CD4-positive, alpha-beta T cell (primary cell): Measurements from ENCODE around the gene RNF150. TPM values are rescaled to one million over a fixed set of nuclear protein-coding genes. Genes with fewer than 3 reads are reported as not detected.

Experiments used
- ATAC-seq: fragments of 200-7000 bp; cut with Tn5 transposase; one replicate; pipeline ENCODE4 v1.10.0; 2022; ENCODE audit warnings: mild to moderate bottlenecking; ENCODE audit not compliant: poor library complexity
- CTCF ChIA-PET: fragments of 350-600 bp; sonication (Branson Sonifier 250); formaldehyde crosslinking; loops from one replicate; lab custom pipeline; 2021; ENCODE audit warnings: antibody characterized with exemption, inconsistent platforms; lab: Charles Lee
- POLR2A ChIA-PET: fragments of 350-600 bp; sonication (Branson Sonifier 250); formaldehyde crosslinking; loops from one replicate; lab custom pipeline; 2021; ENCODE audit warnings: antibody characterized with exemption, inconsistent platforms; lab: Charles Lee
- DNase-seq, 14 experiments: peaks; one replicate each; pipeline ENCODE4 v3.0.0-alpha.2; 2013 to 2020; ENCODE audit warnings: mixed read lengths in 2 of 14
- H3K27ac ChIP-seq, 2 donors: one replicate each; pipeline versions ENCODE4 v1.5.1 to v1.7.0; 2013; ENCODE audit warnings: low read length in 2 of 2, low read depth in 1 of 2, mild to moderate bottlenecking in 1 of 2
- H3K27me3 ChIP-seq, 2 experiments: 1 replicate in 1 of 2; 2 replicates in 1 of 2; pipeline versions ENCODE4 v1.6.1 to v1.7.0; 2013; ENCODE audit warnings: low read length in 2 of 2, control low read depth in 1 of 2, mild to moderate bottlenecking in 1 of 2, moderate library complexity in 1 of 2; ENCODE audit not compliant: insufficient read depth in 2 of 2, control insufficient read depth in 1 of 2
- H3K36me3 ChIP-seq: one replicate; pipeline ENCODE4 v1.6.1; 2013; ENCODE audit warnings: low read length, control low read depth; ENCODE audit not compliant: insufficient read depth
- H3K4me1 ChIP-seq: one replicate; pipeline ENCODE4 v1.6.1; 2013; ENCODE audit warnings: low read length, control low read depth; ENCODE audit not compliant: insufficient read depth
- H3K4me3 ChIP-seq: one replicate; pipeline ENCODE4 v1.5.1; 2013; ENCODE audit warnings: mild to moderate bottlenecking, low read length, moderate library complexity
- H3K9me3 ChIP-seq, 2 experiments: 1 replicate in 1 of 2; 2 replicates in 1 of 2; pipeline versions ENCODE4 v1.6.1 to v1.7.0; 2013; ENCODE audit warnings: low read length in 2 of 2, mild to moderate bottlenecking in 2 of 2, control low read depth in 1 of 2, moderate library complexity in 1 of 2; ENCODE audit not compliant: control insufficient read depth in 1 of 2, insufficient read depth in 1 of 2
- H3K27ac Mint-ChIP-seq: one replicate; pipeline ENCODE4 v1.8.0; 2020; ENCODE audit warnings: mixed read lengths
- H3K27me3 Mint-ChIP-seq: one replicate; pipeline ENCODE4 v1.8.0; 2021; ENCODE audit warnings: mixed read lengths
- H3K36me3 Mint-ChIP-seq: one replicate; pipeline ENCODE4 v1.8.0; 2021; ENCODE audit warnings: low read depth, mixed read lengths
- H3K4me1 Mint-ChIP-seq: one replicate; pipeline ENCODE4 v1.8.0; 2021; ENCODE audit warnings: low read depth, mixed read lengths
- H3K4me3 Mint-ChIP-seq: one replicate; pipeline ENCODE4 v1.8.0; 2020; ENCODE audit warnings: mild to moderate bottlenecking, mixed read lengths
- H3K9me3 Mint-ChIP-seq: one replicate; pipeline ENCODE4 v1.8.0; 2020; ENCODE audit warnings: mixed read lengths
- CTCF ChIP-seq: fragments of 200-600 bp; IDR thresholded peaks from one replicate; pipeline ENCODE4 v1.8.0; 2022; ENCODE audit warnings: antibody characterized with exemption, mild to moderate bottlenecking
- intact Hi-C, 2 experiments: fragments of 100-400 bp; cut with DNase I in 1 of 2; cut with micrococcal nuclease in 1 of 2; formaldehyde crosslinking; loops; one replicate each; pipeline versions ENCODE4 v1.15.1 to v1.9.0; 2023 to 2025; cut with DNase I, micrococcal nuclease
- total RNA-seq, 174 experiments: library from RNA in 2 of 174; stranded (reverse) in 2 of 174; gene quantifications; one replicate each; pipeline ENCODE4 v1.2.3 and lab custom pipeline; 2021 to 2026

Gene RNF150
- total RNA-seq, 2 experiments from 2014 or later = not detected

- ChIA-PET POLR2A (no interaction called here), CTCF (no interaction called here)
- Mint-ChIP-seq H3K36me3 (no peaks in the 10 kb centered on the region), H3K4me1 (no peaks in the 10 kb centered on the region), H3K9me3 (no peaks in the 10 kb centered on the region), H3K27ac (no peak overlapping the region), H3K27me3 (no peaks in the 10 kb centered on the region), H3K4me3 (no peak overlapping the region)
- intact Hi-C loops = no loop called here
- TF ChIP-seq CTCF = no peak
- no peak overlapping the region for H3K4me3 ChIP-seq
- H3K27ac ChIP-seq = no peak overlapping the region
- H3K36me3 ChIP-seq = no peaks in the 10 kb centered on the region
- H3K27me3 ChIP-seq = no peaks in the 10 kb centered on the region
- no peak for ATAC-seq
- H3K9me3 ChIP-seq = peaks cover 0 to 7% of the 10 kb centered on the region in 2 experiments
- no peak for DNase-seq
- no peaks in the 10 kb centered on the region for H3K4me1 ChIP-seq
Observed at GRCh38 chr4:141047228-141047884, 85.9 kb downstream of the RNF150 start.

GRCh38 chr4:141046255-141046654 lies 87.0 kb downstream of the RNF150 start:
- Mint-ChIP-seq H3K4me1 (no peaks in the 10 kb centered on the region), H3K27ac (no peak overlapping the region), H3K9me3 (no peaks in the 10 kb centered on the region), H3K36me3 (no peaks in the 10 kb centered on the region), H3K4me3 (no peak overlapping the region), H3K27me3 (no peaks in the 10 kb centered on the region)
- no peaks in the 10 kb centered on the region for H3K36me3 ChIP-seq
- H3K27ac ChIP-seq = no peak overlapping the region
- H3K9me3 ChIP-seq = peaks cover 0 to 4% of the 10 kb centered on the region in 2 experiments
- H3K4me1 ChIP-seq = no peaks in the 10 kb centered on the region
- DNase-seq = no peak
- intact Hi-C loops = no loop called here
- ChIA-PET CTCF (no interaction called here), POLR2A (no interaction called here)
- TF ChIP-seq CTCF = no peak
- H3K4me3 ChIP-seq = no peak overlapping the region
- H3K27me3 ChIP-seq = no peaks in the 10 kb centered on the region
- ATAC-seq = no peak

GRCh38 chr4:141045848-141046247 lies 87.4 kb downstream of the RNF150 start:
- DNase-seq (no peak), ATAC-seq (no peak)
- Mint-ChIP-seq H3K27me3 (no peaks in the 10 kb centered on the region), H3K4me1 (no peaks in the 10 kb centered on the region), H3K4me3 (no peak overlapping the region), H3K36me3 (no peaks in the 10 kb centered on the region), H3K27ac (no peak overlapping the region), H3K9me3 (no peaks in the 10 kb centered on the region)
- TF ChIP-seq CTCF = no peak
- H3K9me3 ChIP-seq = peaks cover 0 to 2% of the 10 kb centered on the region in 2 experiments
- POLR2A ChIA-PET = no interaction called here
- intact Hi-C loops = no loop called here
- no peaks in the 10 kb centered on the region for H3K36me3 ChIP-seq
- no peak overlapping the region for H3K27ac ChIP-seq
- no peaks in the 10 kb centered on the region for H3K4me1 ChIP-seq
- H3K27me3 ChIP-seq = no peaks in the 10 kb centered on the region
- H3K4me3 ChIP-seq = no peak overlapping the region
- CTCF ChIA-PET = no interaction called here
